Measurements from ENCODE around the gene PDE4D. TPM values are rescaled to one million over a fixed set of nuclear protein-coding genes. Genes with fewer than 3 reads are reported as not detected.

The PDE4D gene
- total RNA-seq, 1 experiment from 2014 or later: 2.1 TPM

- H3K4ac ChIP-seq (ENCODE audit: low read depth, low read length): no peak overlapping the region
- no peak overlapping the region for H3K14ac ChIP-seq (ENCODE audit: insufficient read depth, low read length)
- Mint-ChIP-seq H3K36me3 (ENCODE audit: insufficient read depth in 1 of 3, low read depth in 3 of 3) (no peaks in the 10 kb centered on the region; a peak in 1 of 7 replicates), H3K4me3 (no peak overlapping the region), H3K9me3 (peaks cover 5 to 6% of the 10 kb centered on the region in 2 experiments; a peak in 2 of 5 replicates), H3K27me3 (ENCODE audit: low read depth) (no peaks in the 10 kb centered on the region), H3K4me1 (peaks cover 7 to 8% of the 10 kb centered on the region in 2 experiments), H3K27ac (no peak overlapping the region)
- no peak overlapping the region for H2BK20ac ChIP-seq (ENCODE audit: low read depth, low read length, poor library complexity, severe bottlenecking)
- no peak overlapping the region for H3K9ac ChIP-seq (ENCODE audit: extremely low read depth, insufficient read length, low read length)
- no peaks in the 10 kb centered on the region for H3K23me2 ChIP-seq (ENCODE audit: insufficient read length, low read depth, low read length, poor library complexity, severe bottlenecking)
- no peaks in the 10 kb centered on the region for H3K79me2 ChIP-seq (ENCODE audit: insufficient read depth, low read length)
- H2BK15ac ChIP-seq (ENCODE audit: low read depth, low read length): no peak overlapping the region
- H2BK12ac ChIP-seq (ENCODE audit: insufficient read length, low read depth, low read length): no peak overlapping the region
- H2AFZ ChIP-seq (ENCODE audit: low read length): no peak overlapping the region
- H3K9me3 ChIP-seq (ENCODE audit: control insufficient read depth, low read depth, low read length): no peaks in the 10 kb centered on the region
- H4K8ac ChIP-seq (replicated peaks; ENCODE audit: insufficient read length, low read depth, low read length): no peak overlapping the region
- no peak overlapping the region for H2AK5ac ChIP-seq (ENCODE audit: insufficient read length, low read length)
- TF ChIP-seq CTCF (conservative IDR thresholded peaks at IDR 0.05): no peak
- no peak overlapping the region for H3K4me2 ChIP-seq (ENCODE audit: insufficient read depth, insufficient read length, low read length)
- no peaks in the 10 kb centered on the region for H4K20me1 ChIP-seq (ENCODE audit: control insufficient read depth, insufficient read depth, insufficient read length)
- no peak overlapping the region for H4K5ac ChIP-seq (ENCODE audit: insufficient read length, low read depth, low read length)
- H2BK120ac ChIP-seq (ENCODE audit: low read depth, low read length, poor library complexity, severe bottlenecking): no peak overlapping the region
- no peak overlapping the region for H2BK5ac ChIP-seq (ENCODE audit: insufficient read length, low read length)
- no peaks in the 10 kb centered on the region for H3K4me1 ChIP-seq (ENCODE audit: insufficient read depth, low read length)
- no peak overlapping the region for H4K91ac ChIP-seq (ENCODE audit: insufficient read length, low read depth, low read length)
- no peak for DNase-seq
- WGBS (ENCODE audit: extremely low coverage, insufficient read length, low lambda C conversion rate): no CpG with 5 or more reads among the region's 4 CpGs
- H3T11ph ChIP-seq (ENCODE audit: low read length): no peak overlapping the region
- no peak overlapping the region for H3K27ac ChIP-seq (ENCODE audit: insufficient read length, low read depth, low read length)
- H3K56ac ChIP-seq (ENCODE audit: insufficient read length, low read depth, low read length): no peak overlapping the region
- H3K79me1 ChIP-seq (ENCODE audit: insufficient read depth, low read depth, low read length, poor library complexity, severe bottlenecking): no peaks in the 10 kb centered on the region
- no peaks in the 10 kb centered on the region for H3K27me3 ChIP-seq (ENCODE audit: insufficient read depth, low read length)
- no peak overlapping the region for H3K23ac ChIP-seq (ENCODE audit: insufficient read length, low read depth, low read length)
- no peak overlapping the region for H3K18ac ChIP-seq (ENCODE audit: insufficient read length, low read depth, low read length)
Observed at GRCh38 chr5:59149271-59149670, 744.3 kb downstream of the PDE4D start.
